NCI-H2171 (cell line): ENCODE measurements around the gene AMER3.
"Not testable (repeated sequence)": the region's sequence is repeated elsewhere in the genome, so short reads cannot be mapped to it uniquely, and the experiment has no call there.

Experiments used
- DNase-seq: peaks from one replicate; lab custom pipeline; 2025; lab: John Stamatoyannopoulos, UW

Gene AMER3, protein sequence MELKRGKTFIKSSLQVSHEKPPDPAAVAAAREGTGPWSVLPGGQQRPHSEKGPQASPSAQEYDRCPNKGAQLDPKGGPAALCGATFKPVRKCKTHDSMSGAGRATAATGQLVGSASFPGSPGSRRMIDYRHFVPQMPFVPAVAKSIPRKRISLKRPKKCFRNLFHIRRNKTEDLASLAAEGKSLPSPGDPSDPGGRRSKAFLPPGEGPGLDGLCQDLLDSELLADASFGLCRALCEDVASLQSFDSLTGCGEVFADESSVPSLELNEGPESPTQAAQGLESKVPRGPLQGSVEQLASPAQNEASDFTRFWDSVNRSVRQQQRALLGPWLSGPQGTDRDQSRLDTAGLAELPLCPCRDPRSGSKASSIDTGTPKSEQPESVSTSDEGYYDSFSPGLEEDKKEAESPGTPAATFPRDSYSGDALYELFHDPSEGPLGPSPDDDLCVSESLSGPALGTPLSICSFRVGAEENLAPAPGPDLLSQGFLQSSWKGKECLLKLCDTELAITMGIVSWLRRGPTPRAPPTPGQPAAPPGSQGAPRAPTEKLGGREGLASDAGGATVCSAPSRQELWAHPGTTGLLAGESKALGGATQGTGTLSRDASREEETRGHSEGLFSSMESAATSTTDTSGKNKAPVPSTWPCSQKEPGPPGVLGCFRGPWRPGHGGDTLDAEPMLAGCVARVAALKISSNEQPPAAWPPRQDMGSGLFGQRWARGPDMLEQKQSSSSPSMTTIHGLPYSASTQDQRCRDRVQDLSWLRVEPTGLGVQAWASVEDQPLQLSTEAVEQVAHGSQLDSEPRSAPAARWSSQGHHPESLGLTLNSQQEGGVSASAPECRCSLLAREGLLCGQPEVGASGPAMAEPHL

DNA sequence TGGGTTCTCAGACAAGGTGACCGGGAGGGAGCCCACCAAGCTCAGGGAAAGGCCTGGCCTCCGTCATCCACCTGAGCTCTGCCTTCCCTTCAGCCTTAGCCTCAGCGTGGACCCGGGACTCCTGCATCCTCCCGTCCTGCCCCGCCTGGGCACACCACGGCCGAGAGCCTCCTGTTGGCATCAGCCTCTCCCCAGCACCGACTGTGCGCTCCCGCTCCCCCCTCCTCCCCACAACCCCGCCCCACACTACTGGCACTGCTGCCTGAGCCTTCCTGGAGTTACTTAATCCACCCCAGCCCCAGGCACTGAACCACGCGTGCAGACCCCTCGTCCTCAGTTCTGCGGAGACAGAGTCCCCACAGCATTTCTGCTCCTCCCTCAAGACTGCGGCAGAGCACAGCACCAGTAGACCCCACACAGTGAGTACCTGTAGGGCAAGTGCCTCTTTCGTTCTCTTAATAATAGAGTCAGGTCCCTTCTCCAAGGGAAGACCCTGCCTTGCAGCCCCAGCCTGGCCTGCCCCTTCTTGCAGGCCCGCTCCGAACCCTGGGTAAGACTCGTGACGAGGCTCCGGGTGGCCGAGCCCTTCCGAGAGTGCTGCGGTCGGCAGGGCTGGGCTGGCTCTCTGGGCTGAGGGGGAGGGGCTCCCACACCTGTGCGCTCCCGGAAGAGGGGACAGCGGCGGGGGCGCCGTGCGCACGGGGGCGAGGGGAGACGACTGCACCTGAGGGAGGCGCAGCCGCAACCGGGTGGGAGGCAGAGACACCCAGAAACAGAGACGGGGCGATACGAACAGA, at the start of gene AMER3:
TSS of gene AMER3 (plus strand) at position 285 of the 797 bp plus-strand sequence. CDS start 6,533 bp downstream, outside the sequence.
- DNase-seq: peak; percentile 50

DNA sequence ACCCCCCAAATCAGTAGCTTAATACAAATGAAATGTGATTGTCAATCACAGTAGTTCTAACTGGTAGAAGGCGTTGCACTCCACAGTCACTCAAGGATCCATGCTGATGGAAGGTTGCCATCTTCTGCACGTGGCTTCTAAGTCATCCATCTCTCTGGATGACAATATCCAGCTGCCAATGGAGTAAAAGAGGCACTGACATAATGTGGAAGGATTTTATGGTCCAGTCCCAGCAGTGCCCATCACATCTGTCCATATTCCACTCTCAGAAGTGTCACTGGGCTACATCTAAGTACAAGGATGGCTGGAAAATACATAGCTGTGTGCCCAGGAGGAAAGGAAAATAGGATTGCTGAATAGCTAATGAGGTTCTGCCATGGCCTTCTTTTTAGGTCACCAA, 40.5 kb upstream of the AMER3 start:
- not testable (repeated sequence) for DNase-seq

DNA sequence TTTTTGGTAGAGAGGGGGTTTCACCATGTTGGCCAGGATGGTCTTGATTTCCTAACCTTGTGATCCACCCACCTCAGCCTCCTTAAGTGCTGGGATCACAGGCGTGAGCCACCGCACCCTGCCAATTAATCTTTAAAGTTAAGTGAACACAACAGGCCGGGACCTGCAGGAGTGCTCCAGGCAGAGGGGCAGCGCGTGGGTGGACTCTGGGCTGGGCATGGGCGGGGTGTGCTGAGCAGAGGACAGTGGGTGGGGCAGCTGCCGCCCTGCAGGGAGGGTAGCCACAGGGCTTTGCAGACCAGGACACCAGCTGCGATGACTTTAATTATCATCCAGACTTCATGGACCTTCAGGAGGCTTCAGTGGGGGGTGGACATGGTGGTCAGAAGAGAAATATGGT, 35.3 kb upstream of the AMER3 start:
- DNase-seq: no peak

DNA sequence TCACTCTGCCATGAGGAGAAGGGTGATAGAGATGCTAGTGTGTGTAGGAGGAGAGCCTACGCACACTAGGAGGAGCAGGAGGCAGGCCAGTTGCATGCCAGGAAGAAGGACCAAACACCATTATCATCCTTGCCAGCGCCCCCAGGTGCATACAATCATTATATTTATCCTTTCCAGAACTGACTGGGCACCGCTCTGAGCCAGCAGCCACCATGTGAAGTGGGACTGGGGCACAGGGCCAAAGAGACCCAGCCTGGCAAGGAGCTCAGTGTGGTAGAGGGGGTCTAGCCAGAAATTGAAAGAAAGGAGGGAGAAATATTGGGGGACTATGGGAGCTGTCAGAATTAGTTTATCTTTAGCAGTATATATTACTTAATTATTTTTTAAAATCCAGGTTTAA, 34.8 kb upstream of the AMER3 start:
- no peak for DNase-seq

DNA sequence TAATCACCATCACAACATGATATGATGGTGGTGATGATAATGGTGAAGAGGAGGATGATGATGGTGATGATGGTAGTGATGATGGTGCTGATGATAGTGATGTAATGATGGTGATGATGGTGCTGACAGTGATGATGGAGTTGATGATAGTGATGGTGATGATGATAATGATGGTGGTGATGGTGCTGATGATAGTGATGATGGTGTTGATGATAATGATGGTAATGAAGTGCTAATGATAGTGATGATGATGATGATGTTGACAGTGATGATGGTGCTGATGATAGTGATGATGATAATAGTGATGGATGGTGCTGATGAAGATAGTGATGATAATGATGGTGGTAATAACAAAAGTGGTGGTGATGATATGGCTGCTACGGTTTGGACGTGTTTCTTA, 30.9 kb upstream of the AMER3 start:
- no peak for DNase-seq

DNA sequence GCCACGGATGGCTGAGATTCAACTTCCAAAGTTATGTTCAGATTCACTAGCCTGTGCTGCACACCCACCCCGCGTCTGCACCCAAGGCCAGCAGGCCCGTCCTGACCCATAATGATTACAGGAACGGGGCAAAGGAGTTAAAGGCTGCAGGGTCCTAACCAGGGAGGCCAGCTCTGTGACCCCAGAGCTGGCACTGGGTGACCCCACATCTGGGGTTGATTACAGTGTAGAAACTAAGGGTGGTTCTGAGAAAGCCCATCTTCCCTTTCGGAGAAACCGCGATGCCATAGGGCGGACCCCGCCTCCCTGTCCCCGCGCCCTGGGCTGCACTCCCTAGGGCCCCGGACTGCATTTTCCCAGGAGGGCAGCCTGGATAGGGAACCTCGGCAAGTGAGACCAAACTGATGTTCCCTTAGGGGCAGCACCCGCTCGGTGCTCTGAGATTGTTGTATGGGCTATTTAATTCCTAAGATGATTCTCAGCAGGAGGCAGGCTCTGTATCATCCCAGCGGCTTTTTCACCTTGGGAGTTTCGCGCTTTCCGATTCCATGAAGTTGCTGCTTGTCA, 28.6 kb upstream of the AMER3 start:
- DNase-seq: no peak

DNA sequence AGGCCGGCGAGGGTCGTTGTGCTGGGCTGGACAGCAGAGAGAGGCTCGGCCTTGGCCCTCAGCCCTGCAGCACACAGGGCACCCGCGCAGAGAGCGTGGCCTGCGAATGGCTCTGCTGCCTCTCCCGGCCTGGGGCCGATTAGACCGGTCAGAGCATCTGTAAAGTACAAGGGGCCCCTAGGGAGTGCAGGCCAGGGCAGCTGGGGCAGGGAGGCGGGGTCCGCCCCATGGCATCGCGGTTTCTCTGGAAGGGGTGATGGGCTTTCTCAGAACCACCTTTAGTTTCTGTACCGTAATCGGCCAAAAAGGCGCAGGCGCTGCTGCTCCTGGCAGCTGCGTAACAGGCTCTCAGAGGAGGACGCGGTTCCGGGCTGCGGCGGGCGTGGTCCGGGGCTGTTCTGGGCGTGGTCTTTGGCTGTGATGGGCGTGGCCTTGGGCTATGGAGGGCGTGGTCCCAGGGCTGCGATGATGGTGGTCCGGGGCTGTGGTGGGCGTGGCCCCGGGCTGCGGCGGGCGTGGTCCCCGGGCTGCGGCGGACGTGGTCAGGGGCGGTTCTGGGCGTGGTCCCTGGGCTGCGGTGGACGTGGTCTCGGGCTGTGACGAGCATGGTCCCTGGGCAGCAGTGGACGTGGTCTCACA, 27.9 kb upstream of the AMER3 start:
- DNase-seq: peak; percentile 92

DNA sequence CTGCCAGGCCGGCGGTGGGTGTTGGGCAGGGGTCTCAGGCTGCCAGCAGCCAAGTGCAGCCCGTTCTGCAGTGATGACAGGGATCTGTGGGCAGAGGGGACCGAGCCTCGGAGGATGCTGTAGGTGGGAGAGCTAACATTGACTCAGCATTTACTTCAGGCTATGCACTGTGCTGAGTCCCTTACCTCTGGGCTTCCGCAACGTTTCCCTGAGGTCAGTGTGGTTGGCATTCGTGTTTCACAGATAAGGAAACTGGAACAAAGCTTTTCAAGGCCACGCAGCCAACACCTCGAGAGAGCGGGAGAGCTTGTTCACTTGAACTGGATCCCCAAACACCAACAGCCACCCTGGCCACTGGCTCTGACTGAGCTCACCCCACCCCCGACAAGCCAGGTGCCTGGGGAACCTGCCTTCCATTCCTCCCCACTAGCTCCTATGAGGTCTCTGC, 27.3 kb upstream of the AMER3 start:
- DNase-seq: no peak

DNA sequence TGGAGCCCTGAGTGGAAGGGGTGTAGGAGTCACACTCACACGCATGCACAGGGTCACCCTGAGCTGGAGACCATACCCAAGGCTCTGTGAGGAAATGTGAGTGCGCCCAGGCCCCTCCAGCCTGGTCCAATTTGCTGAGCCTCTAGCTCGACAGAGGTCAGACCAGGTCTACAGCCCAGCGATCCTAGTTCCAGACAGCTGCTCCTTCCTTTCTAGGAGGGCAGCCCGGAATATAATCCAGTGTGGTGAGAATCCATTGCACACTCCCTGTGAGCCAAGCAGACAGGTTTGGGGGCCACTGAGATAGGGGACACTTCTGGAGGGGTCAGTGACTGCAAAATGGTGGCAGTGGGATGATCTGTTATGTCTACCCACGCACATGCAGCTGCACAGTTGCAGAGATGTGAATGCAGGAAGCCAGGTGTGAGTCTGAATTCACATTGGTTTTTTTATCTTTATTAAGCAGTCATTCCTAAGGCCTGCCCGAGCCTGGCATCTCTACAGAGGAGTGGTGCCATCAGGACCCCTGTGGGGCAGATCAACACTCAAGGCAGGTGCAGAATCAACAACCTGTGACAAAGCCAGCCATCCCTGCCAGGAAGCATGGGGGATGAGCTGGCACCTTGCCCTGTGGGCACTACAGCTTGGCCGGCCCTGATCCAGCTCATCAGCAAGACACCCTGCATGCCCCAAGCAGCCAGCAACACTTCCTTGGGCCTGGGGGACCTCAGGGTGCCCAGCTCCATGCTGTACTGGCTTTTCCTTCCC, 26.6 kb upstream of the AMER3 start, which contains the start of gene GPR148:
TSS of gene GPR148 (plus strand) at position 522 of the 768 bp plus-strand sequence. CDS start at position 604, 82 bp downstream.
- DNase-seq: peak; percentile 37

DNA sequence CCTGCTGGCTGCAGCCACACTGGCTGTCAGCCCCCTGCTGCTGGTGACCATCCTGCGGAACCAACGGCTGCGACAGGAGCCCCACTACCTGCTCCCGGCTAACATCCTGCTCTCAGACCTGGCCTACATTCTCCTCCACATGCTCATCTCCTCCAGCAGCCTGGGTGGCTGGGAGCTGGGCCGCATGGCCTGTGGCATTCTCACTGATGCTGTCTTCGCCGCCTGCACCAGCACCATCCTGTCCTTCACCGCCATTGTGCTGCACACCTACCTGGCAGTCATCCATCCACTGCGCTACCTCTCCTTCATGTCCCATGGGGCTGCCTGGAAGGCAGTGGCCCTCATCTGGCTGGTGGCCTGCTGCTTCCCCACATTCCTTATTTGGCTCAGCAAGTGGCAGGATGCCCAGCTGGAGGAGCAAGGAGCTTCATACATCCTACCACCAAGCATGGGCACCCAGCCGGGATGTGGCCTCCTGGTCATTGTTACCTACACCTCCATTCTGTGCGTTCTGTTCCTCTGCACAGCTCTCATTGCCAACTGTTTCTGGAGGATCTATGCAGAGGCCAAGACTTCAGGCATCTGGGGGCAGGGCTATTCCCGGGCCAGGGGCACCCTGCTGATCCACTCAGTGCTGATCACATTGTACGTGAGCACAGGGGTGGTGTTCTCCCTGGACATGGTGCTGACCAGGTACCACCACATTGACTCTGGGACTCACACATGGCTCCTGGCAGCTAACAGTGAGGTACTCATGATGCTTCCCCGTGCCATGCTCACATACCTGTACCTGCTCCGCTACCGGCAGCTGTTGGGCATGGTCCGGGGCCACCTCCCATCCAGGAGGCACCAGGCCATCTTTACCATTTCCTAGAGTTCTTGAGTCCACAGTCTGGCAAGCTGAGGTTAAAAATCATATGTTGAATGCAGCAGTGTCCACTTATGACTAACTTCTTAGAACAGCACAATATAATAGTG, 25.7 kb upstream of the AMER3 start:
- DNase-seq: no peak

DNA sequence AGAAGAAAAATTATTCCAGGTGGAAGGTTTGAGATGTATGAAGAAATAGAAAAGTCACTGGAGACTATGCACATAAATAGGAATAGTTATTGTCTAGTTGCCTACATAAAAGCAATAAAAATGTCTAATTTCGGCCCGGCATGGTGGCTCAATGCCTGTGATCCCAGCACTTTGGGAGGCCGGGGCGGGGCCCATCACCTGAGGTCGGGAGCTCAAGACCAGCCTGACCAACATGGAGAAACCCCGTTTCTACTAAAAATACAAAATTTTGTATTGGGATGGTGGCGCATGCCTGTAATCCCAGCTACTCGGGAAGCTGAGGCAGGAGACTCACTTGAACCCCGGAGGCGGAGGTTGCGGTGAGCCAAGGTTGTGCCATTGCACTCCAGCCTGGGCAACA, 23.1 kb upstream of the AMER3 start:
- DNase-seq: not testable (repeated sequence)

DNA sequence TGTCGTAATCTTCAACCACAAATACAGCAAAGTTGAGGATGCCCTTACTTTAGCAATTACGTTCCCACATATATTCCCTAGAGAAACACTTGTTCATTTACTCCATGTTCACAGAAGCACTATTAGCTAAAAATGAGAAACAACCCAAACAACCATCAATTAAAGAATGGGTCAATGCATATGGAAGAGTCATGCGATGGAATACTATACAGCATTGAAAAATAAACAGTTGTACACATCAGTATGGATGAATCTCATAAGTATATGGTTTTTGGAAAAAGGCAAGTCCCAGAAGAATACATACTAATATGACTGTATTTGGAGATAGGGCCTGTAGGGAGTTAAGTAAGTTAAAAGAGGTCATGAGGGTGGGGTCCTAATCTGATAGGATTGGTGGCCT, 20.1 kb upstream of the AMER3 start:
- no peak for DNase-seq

DNA sequence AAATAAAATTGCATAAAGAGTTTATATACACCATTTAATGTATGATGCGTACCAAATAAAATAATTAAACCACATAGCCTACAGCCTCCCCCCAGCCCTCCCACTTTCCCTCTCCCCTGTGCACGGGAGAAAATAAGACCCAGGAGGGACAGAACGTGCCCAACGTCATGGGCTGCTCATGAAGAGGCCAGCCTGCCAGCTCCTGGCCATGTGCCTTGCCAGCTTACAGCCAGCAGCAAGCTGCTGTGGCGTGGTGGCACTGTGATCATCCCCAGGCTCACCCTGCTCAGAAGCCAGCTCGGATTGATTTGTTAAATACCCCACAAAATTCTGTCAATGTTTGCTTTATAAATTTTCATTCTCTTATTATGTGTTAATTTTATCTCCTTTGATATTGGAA, 18.9 kb upstream of the AMER3 start:
- no peak for DNase-seq

DNA sequence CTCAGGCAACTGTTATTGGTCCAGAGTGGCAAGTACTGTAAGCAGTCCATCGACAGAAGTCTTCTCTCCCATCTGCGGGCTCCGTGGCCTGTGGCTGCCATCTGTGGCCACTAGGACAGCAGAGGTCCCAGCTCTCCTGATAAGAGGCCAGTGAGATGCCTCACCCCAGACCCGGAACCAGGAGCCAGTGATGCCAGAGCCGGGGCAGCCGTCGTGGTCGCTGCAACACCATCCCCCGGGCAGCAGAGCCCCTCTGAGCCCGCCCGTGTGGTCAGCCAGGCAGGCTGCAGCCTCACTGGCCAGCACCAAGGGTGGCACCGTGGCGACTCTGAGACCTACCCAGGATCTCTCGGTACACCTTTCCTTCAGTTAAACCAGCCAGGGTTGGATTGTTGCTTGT, 17.7 kb upstream of the AMER3 start:
- no peak for DNase-seq

DNA sequence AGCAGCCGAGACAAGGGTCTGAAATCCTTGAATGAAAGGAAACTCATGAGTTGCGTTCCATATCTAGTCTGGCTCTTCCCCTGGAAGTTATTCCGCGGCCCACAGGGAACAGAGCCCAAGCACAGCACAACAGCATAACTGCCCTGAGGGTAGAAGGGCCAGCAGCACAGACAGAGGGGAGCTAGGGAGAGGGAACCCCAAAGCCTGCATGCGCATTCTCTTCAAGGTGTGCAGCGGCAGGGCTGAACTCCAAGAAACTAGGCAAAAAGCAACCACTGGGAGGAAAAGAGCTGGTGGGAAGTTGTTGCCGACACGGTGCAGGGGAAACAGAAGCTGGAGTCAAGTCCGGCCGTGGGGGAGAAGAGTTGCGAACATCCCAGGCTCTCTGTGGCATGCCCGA, 14.7 kb upstream of the AMER3 start:
- DNase-seq: no peak

DNA sequence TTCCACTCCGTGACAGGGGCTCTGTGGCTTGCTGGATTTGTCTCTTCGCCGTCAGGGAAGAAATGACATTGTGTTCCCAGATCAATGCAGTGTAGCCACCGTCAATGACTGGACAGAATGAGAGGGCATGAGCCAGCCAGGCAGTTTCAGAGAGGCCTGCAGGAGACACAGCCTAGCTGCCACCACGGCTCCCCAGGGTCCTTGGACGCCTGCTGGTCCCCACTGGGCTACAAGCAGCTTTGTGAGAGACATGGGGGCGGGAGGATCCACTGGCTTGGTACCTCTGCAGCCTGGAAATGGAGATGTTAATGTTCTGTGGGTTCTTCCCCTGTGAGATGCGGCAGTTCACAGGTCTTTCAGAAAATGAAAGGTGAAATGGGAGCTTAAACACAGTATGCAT, 12.1 kb upstream of the AMER3 start:
- DNase-seq: no peak

DNA sequence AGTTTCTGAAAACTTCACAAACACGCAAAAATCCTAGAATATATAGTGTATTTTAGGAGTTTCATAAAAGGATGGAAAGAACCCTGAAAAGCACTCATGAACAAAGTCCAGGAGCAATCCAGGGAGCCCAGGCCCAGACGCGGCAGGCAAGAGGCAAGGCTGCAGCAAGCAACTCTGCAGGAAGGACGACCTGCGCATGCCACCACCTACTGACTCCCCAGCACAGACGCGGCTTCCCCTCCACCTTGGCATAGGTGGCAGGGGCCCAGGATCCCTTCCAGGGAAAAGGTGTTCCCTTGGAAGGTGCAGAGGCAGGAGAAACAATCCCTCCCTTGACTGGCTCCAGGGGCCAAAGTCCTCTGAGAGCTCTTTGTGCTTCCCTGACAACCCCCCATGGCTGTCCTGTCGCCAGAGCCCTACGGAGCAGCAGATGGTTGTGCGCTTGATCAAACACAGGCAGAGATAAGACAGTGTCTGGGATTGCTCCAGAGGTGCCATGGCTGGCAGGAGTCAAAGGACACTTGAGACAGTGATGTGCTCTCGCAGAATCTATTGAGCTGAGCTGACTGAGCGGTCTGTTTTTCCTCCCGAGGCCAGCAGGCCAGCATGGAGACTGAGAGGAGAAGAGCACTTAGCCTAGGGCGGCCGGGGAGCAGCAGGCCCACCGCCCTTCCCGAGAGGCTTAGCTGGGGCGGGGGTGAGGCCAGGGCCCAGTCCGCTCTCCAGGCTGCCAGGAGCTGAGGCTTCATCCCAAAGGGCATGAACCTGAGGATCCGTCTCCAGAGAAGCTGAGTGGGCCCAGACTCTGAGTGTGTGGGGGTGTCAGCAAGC, 10.8 kb upstream of the AMER3 start:
- peak; percentile 69 for DNase-seq

DNA sequence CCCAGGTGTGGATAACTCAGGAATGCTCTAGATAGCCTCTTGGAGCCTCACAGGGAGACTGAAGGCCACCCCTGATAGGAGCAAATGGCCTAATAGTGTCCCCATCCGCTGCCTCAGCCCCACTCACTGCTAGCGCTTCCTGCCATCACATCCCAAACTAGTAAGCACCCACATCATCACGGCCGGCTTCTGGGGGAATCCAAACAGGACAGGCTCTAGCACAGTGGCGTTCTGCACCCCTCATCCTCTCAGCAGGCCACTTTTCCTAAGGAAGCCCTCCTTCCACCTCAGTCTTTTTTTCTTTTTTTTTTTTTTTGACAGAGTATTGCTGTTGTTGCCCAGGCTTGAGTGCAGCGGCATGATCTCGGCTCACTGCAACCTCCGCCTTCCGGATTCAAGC, 6.3 kb upstream of the AMER3 start:
- no peak for DNase-seq
